Measurements from ENCODE around the gene FCHO2.

- no peak for TF ChIP-seq RCOR1 (IDR thresholded peaks at IDR 0.05; ENCODE audit: insufficient replicate concordance, low read length)
- TF ChIP-seq CEBPB (IDR thresholded peaks at IDR 0.05; ENCODE audit: low read depth, low read length): no peak
- TF ChIP-seq ELK1 (IDR thresholded peaks at IDR 0.05; ENCODE audit: borderline replicate concordance, low read depth, low read length): no peak
- TF ChIP-seq CTCF (conservative IDR thresholded peaks at IDR 0.05; ENCODE audit: low read depth, low read length): no peak
- no peak for TF ChIP-seq MXI1 (IDR thresholded peaks at IDR 0.05; ENCODE audit: borderline replicate concordance, low read depth, low read length)
- no peak for TF ChIP-seq BHLHE40 (IDR thresholded peaks at IDR 0.05; ENCODE audit: low read depth, low read length)
- no peak for TF ChIP-seq RAD21 (IDR thresholded peaks at IDR 0.05; ENCODE audit: low read length)
These were observed 164.6 kb downstream of the FCHO2 start, which contains the start of gene TMEM171 for GRCh38 chr5:73120222-73121118.

Data from IMR-90 (cell line).